DLD1 (cell line): Measurements from ENCODE around the gene PHF21A.

ENCODE experiments used
- in situ Hi-C: cut with HindIII; loops from 2 replicates; pipeline ENCODE4 v1.10.0; 2017; ENCODE audit warnings: low sequenced_read_pairs

Gene PHF21A

DNA sequence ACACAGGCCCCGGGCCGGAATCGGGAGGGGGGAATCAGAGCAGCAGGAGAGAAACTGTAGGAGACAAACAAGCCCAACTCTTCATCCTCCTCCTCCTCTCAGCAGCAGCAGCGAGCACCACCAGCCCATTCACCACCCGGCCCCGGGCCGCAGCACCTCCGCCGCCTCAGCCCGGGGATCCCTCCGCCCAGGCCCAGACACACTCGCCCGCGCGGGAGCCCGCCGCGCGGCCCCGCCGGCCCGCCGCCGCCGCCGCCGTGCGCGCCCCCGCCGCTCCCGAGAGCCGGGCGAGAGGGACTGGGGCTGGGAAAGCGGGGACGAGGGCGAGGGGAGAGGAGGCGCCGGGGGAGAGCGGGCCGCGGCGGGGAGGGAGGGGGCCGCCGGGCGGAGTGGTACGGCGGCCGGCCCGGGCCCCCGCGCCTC lies at the start of gene PHF21A:
Gene PHF21A, minus strand, starts transcription at position 154 of the 423 bp plus-strand sequence. CDS start 37,235 bp downstream, outside the sequence.
- in situ Hi-C loops: no loop called here

DNA sequence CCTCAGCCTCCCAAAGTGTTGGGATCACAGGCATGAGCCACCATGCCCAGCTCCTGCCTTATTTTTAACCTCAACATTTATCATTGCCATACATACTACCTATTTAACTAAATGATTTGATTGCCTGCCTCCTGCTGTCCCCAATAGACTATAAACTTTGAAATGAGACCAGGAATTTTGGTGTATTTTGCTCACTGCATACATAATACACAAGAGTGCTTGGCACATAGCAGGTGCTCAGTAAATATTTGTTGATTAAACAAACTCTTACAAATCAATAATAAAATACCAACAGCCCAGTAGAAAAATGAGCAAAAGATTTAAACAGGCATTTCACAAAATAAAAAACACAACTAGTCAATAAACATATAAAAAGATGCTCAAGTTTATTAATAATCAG lies 49.5 kb upstream of the PHF21A start:
- in situ Hi-C loops: no loop called here

DNA sequence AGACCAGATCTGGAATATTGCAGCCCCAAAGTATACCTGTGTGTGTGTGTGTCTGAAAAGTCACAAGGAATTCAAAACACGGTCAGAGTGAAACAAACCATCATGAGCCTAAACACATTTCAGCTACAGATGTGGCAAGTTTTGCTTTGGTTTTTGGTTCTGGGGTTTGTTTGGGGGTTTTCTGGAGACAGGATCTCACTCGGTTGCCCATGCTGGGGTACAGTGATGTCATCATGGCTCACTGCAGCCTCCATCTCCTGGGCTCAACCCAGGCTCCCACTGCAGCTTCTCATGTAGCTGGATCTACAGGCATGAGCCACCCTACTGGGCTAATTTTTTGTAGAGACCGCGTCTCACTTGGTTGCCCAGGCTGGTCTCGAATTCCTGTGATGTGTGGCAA lies 41.4 kb upstream of the PHF21A start:
- in situ Hi-C loops: no loop called here

DNA sequence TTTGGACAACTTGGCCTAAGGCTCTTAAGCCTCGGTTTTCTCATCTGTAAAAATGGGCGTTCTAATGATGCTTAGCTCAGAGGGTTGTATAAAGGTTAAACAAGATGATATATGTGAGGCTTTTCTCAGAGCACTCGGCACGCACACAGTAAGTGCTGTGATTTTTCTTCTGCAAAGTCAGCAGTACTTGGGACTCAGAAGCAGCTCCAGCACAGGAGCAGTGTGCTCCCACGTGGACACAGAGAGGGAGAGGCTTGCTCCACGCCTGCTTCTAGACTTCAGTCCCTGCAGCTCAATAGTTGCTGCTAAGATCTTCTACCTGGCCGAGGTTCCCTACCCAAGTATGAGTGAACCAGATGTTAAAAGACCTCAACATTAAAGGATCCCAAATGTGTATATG lies 39.9 kb upstream of the PHF21A start:
- in situ Hi-C loops: no loop called here

GRCh38 chr11:46160100-46160499 lies 38.8 kb upstream of the PHF21A start:
- in situ Hi-C loops: no loop called here

DNA sequence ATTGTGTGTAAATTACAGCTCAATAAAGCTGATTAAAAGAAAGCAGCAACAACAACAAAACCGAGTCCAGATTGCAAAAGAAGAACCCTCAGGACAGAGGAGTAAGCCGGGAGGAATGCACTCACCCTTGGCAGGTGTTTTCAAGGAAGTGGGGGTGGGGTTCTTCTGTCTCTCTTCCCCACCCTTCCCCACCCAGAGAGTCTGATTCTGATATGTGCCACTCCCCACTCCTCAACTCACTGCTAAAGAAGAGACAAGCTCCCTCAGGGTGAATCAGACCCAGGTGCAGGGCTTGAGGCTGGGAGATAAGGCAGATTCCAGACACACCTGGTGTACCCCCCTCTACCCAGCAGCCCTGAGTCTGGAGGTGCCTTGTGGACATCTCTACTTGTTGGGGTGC lies 38.4 kb upstream of the PHF21A start:
- in situ Hi-C loops: no loop called here

GRCh38 chr11:46149826-46150225 lies 28.6 kb upstream of the PHF21A start:
- in situ Hi-C loops: no loop called here

DNA sequence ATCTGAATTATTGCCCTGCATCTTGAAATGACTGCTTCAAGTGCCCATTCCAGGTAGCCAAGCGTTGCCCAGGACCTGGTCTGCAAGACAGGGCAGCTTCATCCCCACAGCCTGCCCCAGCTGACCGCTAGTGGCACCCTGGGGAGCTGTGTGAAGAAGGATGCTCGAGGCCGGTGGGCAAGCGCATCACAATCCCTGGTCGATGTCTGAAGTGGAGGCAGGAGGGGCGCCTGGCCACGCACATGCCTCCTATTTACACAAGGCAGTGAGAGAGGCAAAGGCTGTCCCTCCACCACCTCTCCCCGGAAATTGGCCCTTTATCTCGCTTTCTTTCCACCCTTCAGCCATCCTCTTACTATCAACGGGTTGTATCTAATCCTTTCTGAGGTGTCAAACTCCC lies 28.1 kb upstream of the PHF21A start:
- in situ Hi-C loops: no loop called here

DNA sequence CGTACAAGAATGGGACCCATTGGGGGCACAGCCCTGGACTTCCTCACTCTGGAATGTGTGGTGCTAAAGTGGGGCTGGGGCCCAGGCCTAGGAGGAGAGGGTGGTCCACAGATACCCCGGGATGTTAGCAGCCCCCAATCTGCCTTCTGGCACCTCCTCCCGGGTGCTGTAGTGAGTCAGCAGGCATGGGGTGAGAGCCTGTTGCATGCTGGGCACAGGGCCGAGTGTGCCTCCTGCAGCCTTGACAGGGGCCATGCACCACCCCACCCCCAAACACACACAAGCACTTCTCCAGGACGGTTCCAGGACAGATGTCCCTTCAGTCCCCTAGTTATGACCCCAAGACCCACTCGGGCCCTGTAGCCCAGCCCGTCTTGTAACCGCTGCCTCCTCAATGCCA lies 23.5 kb upstream of the PHF21A start:
- in situ Hi-C loops: no loop called here

- in situ Hi-C loops: no loop called here
Measured at GRCh38 chr11:46143049-46143806, 22.0 kb upstream of the PHF21A start.

GRCh38 chr11:46142561-46142960 lies 21.3 kb upstream of the PHF21A start:
- in situ Hi-C loops: no loop called here

DNA sequence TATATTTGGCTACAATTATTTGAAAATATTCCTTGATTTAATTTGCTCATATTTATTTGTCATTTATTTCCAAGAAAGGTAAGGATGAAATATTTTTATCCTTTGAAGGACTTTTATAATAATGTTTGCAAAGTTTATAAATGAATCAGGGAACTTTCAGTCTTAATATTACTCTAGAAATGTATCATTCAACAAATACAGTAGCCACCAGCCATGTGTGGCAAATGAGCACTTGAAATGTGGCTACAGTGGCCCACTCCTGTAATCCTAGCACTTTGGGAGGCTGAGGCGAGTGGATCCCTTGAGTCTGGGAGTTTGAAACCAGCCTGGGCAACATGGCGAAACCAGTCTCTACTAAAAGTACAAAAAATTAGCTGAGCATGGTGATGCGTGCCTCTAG lies 20.3 kb upstream of the PHF21A start:
- in situ Hi-C loops: no loop called here

DNA sequence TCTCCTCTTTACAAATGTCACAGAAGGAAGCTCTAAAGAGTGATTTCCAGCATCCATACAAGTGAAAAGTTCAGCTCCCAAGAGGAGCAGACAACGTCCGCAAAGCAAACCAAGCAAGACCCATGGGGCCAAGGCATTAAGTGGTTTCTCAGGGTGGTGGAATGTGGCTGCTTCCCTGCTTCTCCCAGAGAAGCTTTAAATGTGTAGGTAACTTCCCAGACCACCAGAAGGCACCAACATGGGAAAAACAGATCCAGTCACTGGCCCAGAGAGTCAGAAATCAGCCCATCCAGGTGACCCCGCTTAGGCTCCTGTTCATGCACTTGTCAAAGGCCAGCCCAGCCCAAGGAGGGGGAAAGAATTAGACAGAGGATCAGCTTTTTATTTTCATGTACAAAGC lies 13.3 kb upstream of the PHF21A start:
- in situ Hi-C loops: no loop called here

GRCh38 chr11:46134061-46134460 lies 12.8 kb upstream of the PHF21A start:
- in situ Hi-C loops: no loop called here

DNA sequence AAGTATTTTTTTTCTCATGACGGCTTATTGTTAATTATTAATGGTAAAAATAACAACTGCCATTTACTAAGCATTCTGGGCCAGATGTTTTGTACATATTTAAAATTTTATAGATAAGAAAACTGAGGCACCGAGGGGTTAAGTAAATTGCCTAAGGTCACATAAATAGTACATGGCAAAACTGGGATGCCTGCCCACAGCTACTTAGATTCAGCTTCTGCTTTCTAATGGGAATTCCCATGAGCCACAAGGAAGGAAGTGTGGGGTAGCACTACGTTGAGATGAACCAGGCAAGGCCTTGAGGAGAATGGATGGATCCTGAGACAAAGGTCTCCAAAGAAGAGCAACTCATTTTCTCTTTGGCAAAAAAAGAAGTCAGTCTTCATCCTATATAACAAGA lies 11.9 kb upstream of the PHF21A start:
- in situ Hi-C loops: no loop called here

- in situ Hi-C loops: no loop called here
Measured at GRCh38 chr11:46130286-46130940, 9.2 kb upstream of the PHF21A start.

- in situ Hi-C loops: no loop called here
Measured at GRCh38 chr11:46129133-46129532, 7.9 kb upstream of the PHF21A start.

DNA sequence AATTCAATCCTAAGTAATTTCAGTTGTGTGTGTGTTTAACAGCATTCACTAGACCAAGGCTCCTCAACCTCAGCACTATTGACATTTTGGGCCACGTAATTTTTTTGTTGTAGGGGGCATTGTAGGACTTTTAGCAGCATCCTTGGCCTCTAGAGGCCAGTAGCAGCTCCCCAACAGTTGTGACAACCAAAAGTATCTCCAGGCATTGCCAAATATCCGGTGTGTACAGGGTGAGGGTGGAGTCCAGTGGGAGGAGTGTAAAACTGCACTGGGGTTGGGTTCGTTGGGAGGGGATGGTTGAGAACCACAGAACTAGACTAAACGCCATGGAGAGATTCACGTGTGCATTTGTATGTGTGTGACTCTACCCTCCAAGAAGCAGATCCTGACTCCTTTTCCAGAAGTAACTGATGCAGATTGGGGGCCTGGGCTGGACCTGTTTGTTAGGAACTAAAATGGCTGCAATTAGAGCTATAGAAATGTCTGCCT lies 5.9 kb upstream of the PHF21A start:
- in situ Hi-C loops: no loop called here

DNA sequence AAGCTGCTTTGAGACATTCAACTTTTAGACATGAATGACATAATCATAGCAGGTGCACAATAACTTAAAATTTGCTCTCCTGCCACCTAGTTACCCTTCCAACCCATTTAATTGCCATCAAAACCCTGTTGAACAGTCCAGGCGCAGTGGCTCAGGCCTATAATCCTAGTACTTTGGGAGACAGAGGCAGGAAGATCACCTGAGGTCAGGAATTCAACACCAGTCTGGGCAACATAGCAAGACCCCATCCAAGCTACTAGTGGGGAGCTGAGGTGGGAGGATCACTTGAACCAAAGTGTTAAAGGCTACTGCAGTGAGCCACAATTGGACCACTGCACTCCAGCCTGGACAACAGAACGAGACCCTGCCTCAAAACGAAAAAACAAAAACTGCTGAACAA lies 4.0 kb upstream of the PHF21A start:
- in situ Hi-C loops: no loop called here

GRCh38 chr11:46122945-46123715 lies 1.9 kb upstream of the PHF21A start:
- in situ Hi-C loops: no loop called here

- in situ Hi-C loops: no loop called here
Measured at GRCh38 chr11:46121724-46122477, 647 bp upstream of the PHF21A start.
